Urothelium cell line (cell line): ENCODE data around the gene TPSD1.
"Not testable (repeated sequence)": the region's sequence is repeated elsewhere in the genome, so short reads cannot be mapped to it uniquely, and the experiment has no call there.

Experiments
- DNase-seq: peaks from one replicate; pipeline ENCODE4 v3.0.0; 2011; ENCODE audit warnings: low spot score, mixed read lengths
- FAIRE-seq: peaks from 2 replicates; lab custom pipeline; 2011; peaks lifted over from hg19 to GRCh38; lab: Jason Lieb, UNC

TPSD1 gene

GRCh38 chr16:1220841-1221627 is 34.8 kb upstream of the TPSD1 start:
- FAIRE-seq (no peak), DNase-seq (no peak)

- no peak for DNase-seq
- FAIRE-seq = no peak
Measured at GRCh38 chr16:1221628-1222552, 34.0 kb upstream of the TPSD1 start.

- DNase-seq (no peak), FAIRE-seq (no peak)
Measured at GRCh38 chr16:1222553-1223354, 33.1 kb upstream of the TPSD1 start.

GRCh38 chr16:1223355-1224214 is 32.3 kb upstream of the TPSD1 start:
- FAIRE-seq = no peak
- no peak for DNase-seq

- FAIRE-seq = no peak
- no peak for DNase-seq
Measured at GRCh38 chr16:1224558-1224957, 31.3 kb upstream of the TPSD1 start.

GRCh38 chr16:1225051-1225451 is 30.8 kb upstream of the TPSD1 start, which contains the start of gene TPSG1:
TPSG1 (minus strand) TSS chr16:1225268; CDS start chr16:1225252, 16 bp downstream.
- DNase-seq = no peak
- no peak for FAIRE-seq

GRCh38 chr16:1225728-1226311 is 30.0 kb upstream of the TPSD1 start:
- peak; percentile 97 for FAIRE-seq
- not testable (repeated sequence) for DNase-seq

GRCh38 chr16:1226692-1227091 is 29.2 kb upstream of the TPSD1 start:
- not testable (repeated sequence) for DNase-seq, FAIRE-seq

GRCh38 chr16:1228227-1228626 is 27.6 kb upstream of the TPSD1 start:
- DNase-seq = not testable (repeated sequence)
- peak; percentile 93 for FAIRE-seq

- FAIRE-seq, DNase-seq: not testable (repeated sequence)
Measured at GRCh38 chr16:1229476-1229875, 26.4 kb upstream of the TPSD1 start.

GRCh38 chr16:1230084-1230470 is 25.8 kb upstream of the TPSD1 start, which contains the start of gene TPSB2:
TPSB2 (minus strand) TSS chr16:1230184; CDS start chr16:1229951, 233 bp downstream.
- DNase-seq, FAIRE-seq: not testable (repeated sequence)

GRCh38 chr16:1230471-1231212 is 25.2 kb upstream of the TPSD1 start:
- FAIRE-seq, DNase-seq: not testable (repeated sequence)

- not testable (repeated sequence) for FAIRE-seq, DNase-seq
Measured at GRCh38 chr16:1231301-1231700, 24.6 kb upstream of the TPSD1 start.

- FAIRE-seq = peak; percentile 84
- not testable (repeated sequence) for DNase-seq
Measured at GRCh38 chr16:1232049-1232748, 23.7 kb upstream of the TPSD1 start.

- not testable (repeated sequence) for FAIRE-seq, DNase-seq
Measured at GRCh38 chr16:1236659-1237058, 19.2 kb upstream of the TPSD1 start.

- no peak for DNase-seq
- peak; percentile 96 for FAIRE-seq
Measured at GRCh38 chr16:1237990-1238389, 17.9 kb upstream of the TPSD1 start.

- FAIRE-seq = not testable (repeated sequence)
Measured at GRCh38 chr16:1238909-1239308, 17.0 kb upstream of the TPSD1 start.

GRCh38 chr16:1239575-1239974 is 16.3 kb upstream of the TPSD1 start:
- DNase-seq, FAIRE-seq: not testable (repeated sequence)

More at GRCh38 chr16:1238909-1239308, 17.0 kb upstream of the TPSD1 start:
- DNase-seq = not testable (repeated sequence)
